Liver (tissue), 9 donors: ENCODE measurements around the gene MLXIP. TPM values are rescaled to one million over a fixed set of nuclear protein-coding genes. Genes with fewer than 3 reads are reported as not detected.

Source experiments
- DNase-seq: peaks from one replicate; pipeline ENCODE4 v3.0.0-alpha.2; 2017; ENCODE audit warnings: low spot score
- H3K27ac ChIP-seq, 2 donors: one replicate each; pipeline ENCODE4 v1.7.0; 2013; ENCODE audit warnings: inconsistent platforms in 2 of 2, low read length in 2 of 2, control low read depth in 1 of 2, low read depth in 1 of 2, mild to moderate bottlenecking in 1 of 2
- H3K27me3 ChIP-seq, 4 donors: one replicate each; pipeline versions ENCODE4 v1.6.1 to v1.7.0; 2013; ENCODE audit warnings: low read length in 3 of 4, inconsistent platforms in 1 of 4, mild to moderate bottlenecking in 1 of 4, moderate library complexity in 1 of 4; ENCODE audit not compliant: control insufficient read depth in 4 of 4, insufficient read depth in 4 of 4
- H3K36me3 ChIP-seq, 4 donors: one replicate each; pipeline versions ENCODE4 v1.6.1 to v1.7.0; 2013; ENCODE audit warnings: low read length in 3 of 4, mild to moderate bottlenecking in 3 of 4, low read depth in 1 of 4, moderate library complexity in 1 of 4; ENCODE audit not compliant: control insufficient read depth in 4 of 4, insufficient read depth in 3 of 4
- H3K4me1 ChIP-seq, 4 donors: one replicate each; pipeline versions ENCODE4 v1.6.1 to v1.7.0; 2013; ENCODE audit warnings: low read length in 3 of 4, mild to moderate bottlenecking in 3 of 4, moderate library complexity in 1 of 4; ENCODE audit not compliant: control insufficient read depth in 4 of 4, insufficient read depth in 4 of 4
- H3K4me3 ChIP-seq, 3 donors: one replicate each; pipeline versions ENCODE4 v1.6.1 to v1.7.0; 2013; ENCODE audit warnings: low read length in 3 of 3, control low read depth in 1 of 3, low read depth in 1 of 3, mild to moderate bottlenecking in 1 of 3
- H3K9ac ChIP-seq, 2 donors: one replicate each; pipeline ENCODE4 v1.7.0; 2013; ENCODE audit warnings: low read length in 2 of 2, mild to moderate bottlenecking in 2 of 2, moderate library complexity in 2 of 2, control low read depth in 1 of 2, low read depth in 1 of 2
- H3K9me3 ChIP-seq, 4 donors: one replicate each; pipeline versions ENCODE4 v1.6.1 to v1.7.0; 2013; ENCODE audit warnings: low read length in 3 of 4; ENCODE audit not compliant: control insufficient read depth in 4 of 4
- FOXA1 ChIP-seq: IDR thresholded peaks from 2 replicates; pipeline ENCODE4 v1.6.1; 2016; ENCODE audit warnings: antibody characterized with exemption
- GABPA ChIP-seq, 2 donors: IDR thresholded peaks in 1 of 2; conservative IDR thresholded peaks in 1 of 2; 2 replicates each; pipeline ENCODE4 v1.6.1; 2016; ENCODE audit warnings: antibody characterized with exemption in 2 of 2, mild to moderate bottlenecking in 1 of 2, moderate library complexity in 1 of 2
- HNF4A ChIP-seq, 2 donors: conservative IDR thresholded peaks; 2 replicates each; pipeline ENCODE4 v1.6.1; 2016; ENCODE audit warnings: antibody characterized with exemption in 2 of 2, mild to moderate bottlenecking in 2 of 2
- NR2F2 ChIP-seq: IDR thresholded peaks from 2 replicates; pipeline ENCODE4 v1.6.1; 2016; ENCODE audit warnings: antibody characterized with exemption
- RAD21 ChIP-seq, 2 donors: IDR thresholded peaks; 2 replicates each; pipeline ENCODE4 v1.6.1; 2016; ENCODE audit warnings: antibody characterized with exemption in 2 of 2, mild to moderate bottlenecking in 2 of 2
- WGBS: extraction: QIAGEN DNeasy Blood & Tissue Kit; methylation state at CpG from one replicate; pipeline ENCODE4 v1.1.7; 2013; 5-methylcytosine and 5-hydroxymethylcytosine counted together
- polyA plus RNA-seq, 2 donors: library from polyadenylated mRNA; stranded (reverse) in 1 of 2; unstranded in 1 of 2; fragments of 200-250 nt in 1 of 2; fragments of >200 nt in 1 of 2; fragmentation: Nextera tagmentation in 1 of 2; extraction: Ambion mirVana in 1 of 2; gene quantifications; one replicate each; pipeline versions ENCODE4 v1.2.1 to v1.2.3, GENCODE V29; 2013 to 2015
- total RNA-seq, 2 donors: library from RNA; depleted of rRNA; stranded (reverse); fragments of >200 nt; gene quantifications; one replicate each; pipeline ENCODE4 v1.2.3, GENCODE V29; 2014
- TF ChIP-seq, protein P1 (sequence below): fragments of 150-350 bp; IDR thresholded peaks from 2 replicates; pipeline ENCODE4 v1.5.1; 2017; ENCODE audit warnings: improper control_type of control experiment, low read depth, low read length; ENCODE audit not compliant: missing input control
- TF ChIP-seq, protein P2 (sequence below): IDR thresholded peaks from 2 replicates; pipeline ENCODE4 v1.6.1; 2016; ENCODE audit warnings: antibody characterized with exemption
- TF ChIP-seq, protein P3 (sequence below): IDR thresholded peaks from 2 replicates; pipeline ENCODE4 v1.6.1; 2016; ENCODE audit warnings: antibody characterized with exemption
- TF ChIP-seq, protein P4 (sequence below): IDR thresholded peaks from 2 replicates; pipeline ENCODE4 v1.6.1; 2016; ENCODE audit warnings: antibody characterized with exemption, mild to moderate bottlenecking
- donor health status: healthy.
- donor health status: healthy.
- donor health status: healthy.
- donor health status: healthy.
- donor health status: healthy.

MLXIP gene
- total and polyA plus RNA-seq, 4 donors = 10.6 to 19.5 (median 11.0) TPM

DNA sequence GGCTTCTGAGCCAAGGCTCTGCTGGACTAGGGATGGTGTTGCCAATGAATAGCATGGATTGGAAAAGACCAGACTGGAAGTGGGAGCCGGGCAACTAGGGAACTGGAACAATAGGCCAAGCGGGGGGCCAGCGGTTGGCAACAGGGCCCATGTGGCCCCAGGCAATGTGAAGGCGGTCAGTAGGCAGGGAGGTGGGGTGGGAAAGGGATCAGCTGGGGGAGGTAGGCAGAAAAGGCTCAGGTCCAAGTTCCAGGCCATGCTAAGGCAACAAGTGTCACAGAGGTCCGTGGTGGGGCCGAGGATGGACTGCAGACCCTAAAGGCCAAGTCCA lies 14.9 kb upstream of the MLXIP start:
- Histone ChIP-seq H3K4me1 (peaks cover 14 to 27% (median 24%) of the 10 kb centered on the region in 4 donors), H3K9me3 (no peaks in the 10 kb centered on the region)
- 78% methylated on average over 6 of the region's 6 CpGs for WGBS

DNA sequence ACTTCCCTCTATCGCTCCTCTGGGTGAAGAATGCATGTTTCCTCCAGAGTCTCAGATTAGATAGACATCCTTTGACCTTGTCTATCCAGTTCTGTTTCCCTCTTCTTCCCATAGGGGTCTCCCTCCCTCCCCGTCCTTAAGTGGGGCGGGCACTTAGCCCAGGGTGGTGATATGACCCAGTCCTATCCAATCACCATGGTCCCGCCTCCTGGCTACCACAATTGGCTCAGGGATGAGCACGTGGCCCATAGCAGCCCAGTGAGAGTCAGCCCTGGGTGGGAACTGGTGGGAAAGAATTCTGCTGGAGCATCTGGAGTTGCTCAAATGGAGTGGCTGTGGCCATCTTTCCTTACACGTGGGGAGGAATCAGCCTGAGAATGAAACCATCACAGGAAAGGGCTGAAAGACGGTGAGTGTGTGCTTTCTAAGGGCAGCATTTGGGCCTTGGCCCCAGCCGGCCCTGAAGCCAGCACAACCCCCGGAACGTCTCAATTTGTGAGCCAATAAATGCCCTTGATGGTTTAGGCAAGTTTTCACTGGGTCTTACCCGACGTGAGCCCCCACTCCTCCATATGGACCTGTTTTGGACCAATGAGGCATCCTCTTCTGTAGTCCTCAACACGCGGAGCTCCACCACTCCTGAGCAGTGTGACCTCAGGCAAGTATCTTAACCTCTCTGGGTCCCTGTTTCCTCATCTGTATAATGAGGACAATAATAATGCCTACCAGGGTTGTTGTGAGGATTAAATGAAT lies 14.4 kb upstream of the MLXIP start:
- Histone ChIP-seq H3K36me3 (peaks cover 0 to 3% (median 0%) of the 10 kb centered on the region in 4 donors), H3K27ac (peak overlapping the region; percentile 89 to 91), H3K4me3 (no peak overlapping the region), H3K27me3 (no peaks in the 10 kb centered on the region), H3K4me1 (peaks cover 14 to 27% (median 24%) of the 10 kb centered on the region in 4 donors), H3K9ac (no peak overlapping the region), H3K9me3 (no peaks in the 10 kb centered on the region)
- peak; percentile 78 for DNase-seq
- WGBS = 73% methylated on average over 14 of the region's 14 CpGs
- TF ChIP-seq HNF4A (conservative IDR thresholded peaks at IDR 0.05) (no peak), GABPA (IDR thresholded peaks at IDR 0.05 in 1 of 2, conservative IDR thresholded peaks at IDR 0.05 in 1 of 2) (no peak), NR2F2 (peak; percentile 66), RAD21 (IDR thresholded peaks at IDR 0.05) (peak in 1 of 2 donors; percentile 32)
- TF ChIP-seq, protein P1, sequence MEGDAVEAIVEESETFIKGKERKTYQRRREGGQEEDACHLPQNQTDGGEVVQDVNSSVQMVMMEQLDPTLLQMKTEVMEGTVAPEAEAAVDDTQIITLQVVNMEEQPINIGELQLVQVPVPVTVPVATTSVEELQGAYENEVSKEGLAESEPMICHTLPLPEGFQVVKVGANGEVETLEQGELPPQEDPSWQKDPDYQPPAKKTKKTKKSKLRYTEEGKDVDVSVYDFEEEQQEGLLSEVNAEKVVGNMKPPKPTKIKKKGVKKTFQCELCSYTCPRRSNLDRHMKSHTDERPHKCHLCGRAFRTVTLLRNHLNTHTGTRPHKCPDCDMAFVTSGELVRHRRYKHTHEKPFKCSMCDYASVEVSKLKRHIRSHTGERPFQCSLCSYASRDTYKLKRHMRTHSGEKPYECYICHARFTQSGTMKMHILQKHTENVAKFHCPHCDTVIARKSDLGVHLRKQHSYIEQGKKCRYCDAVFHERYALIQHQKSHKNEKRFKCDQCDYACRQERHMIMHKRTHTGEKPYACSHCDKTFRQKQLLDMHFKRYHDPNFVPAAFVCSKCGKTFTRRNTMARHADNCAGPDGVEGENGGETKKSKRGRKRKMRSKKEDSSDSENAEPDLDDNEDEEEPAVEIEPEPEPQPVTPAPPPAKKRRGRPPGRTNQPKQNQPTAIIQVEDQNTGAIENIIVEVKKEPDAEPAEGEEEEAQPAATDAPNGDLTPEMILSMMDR = peak; percentile 18
- TF ChIP-seq, protein P2, sequence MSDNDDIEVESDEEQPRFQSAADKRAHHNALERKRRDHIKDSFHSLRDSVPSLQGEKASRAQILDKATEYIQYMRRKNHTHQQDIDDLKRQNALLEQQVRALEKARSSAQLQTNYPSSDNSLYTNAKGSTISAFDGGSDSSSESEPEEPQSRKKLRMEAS = peak; percentile 6

More for the DNA sequence above, 14.9 kb upstream of the MLXIP start:
- DNase-seq = no peak
- Histone ChIP-seq H3K36me3 (peaks cover 0 to 6% (median 0%) of the 10 kb centered on the region in 4 donors), H3K4me3 (no peak overlapping the region), H3K27me3 (no peaks in the 10 kb centered on the region), H3K27ac (peak overlapping the region; percentile 89 to 91), H3K9ac (no peak overlapping the region)
- TF ChIP-seq, protein P3, sequence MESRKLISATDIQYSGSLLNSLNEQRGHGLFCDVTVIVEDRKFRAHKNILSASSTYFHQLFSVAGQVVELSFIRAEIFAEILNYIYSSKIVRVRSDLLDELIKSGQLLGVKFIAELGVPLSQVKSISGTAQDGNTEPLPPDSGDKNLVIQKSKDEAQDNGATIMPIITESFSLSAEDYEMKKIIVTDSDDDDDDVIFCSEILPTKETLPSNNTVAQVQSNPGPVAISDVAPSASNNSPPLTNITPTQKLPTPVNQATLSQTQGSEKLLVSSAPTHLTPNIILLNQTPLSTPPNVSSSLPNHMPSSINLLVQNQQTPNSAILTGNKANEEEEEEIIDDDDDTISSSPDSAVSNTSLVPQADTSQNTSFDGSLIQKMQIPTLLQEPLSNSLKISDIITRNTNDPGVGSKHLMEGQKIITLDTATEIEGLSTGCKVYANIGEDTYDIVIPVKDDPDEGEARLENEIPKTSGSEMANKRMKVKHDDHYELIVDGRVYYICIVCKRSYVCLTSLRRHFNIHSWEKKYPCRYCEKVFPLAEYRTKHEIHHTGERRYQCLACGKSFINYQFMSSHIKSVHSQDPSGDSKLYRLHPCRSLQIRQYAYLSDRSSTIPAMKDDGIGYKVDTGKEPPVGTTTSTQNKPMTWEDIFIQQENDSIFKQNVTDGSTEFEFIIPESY = no peak
- no peak for TF ChIP-seq FOXA1
- TF ChIP-seq, protein P1 = no peak
- TF ChIP-seq, protein P4, sequence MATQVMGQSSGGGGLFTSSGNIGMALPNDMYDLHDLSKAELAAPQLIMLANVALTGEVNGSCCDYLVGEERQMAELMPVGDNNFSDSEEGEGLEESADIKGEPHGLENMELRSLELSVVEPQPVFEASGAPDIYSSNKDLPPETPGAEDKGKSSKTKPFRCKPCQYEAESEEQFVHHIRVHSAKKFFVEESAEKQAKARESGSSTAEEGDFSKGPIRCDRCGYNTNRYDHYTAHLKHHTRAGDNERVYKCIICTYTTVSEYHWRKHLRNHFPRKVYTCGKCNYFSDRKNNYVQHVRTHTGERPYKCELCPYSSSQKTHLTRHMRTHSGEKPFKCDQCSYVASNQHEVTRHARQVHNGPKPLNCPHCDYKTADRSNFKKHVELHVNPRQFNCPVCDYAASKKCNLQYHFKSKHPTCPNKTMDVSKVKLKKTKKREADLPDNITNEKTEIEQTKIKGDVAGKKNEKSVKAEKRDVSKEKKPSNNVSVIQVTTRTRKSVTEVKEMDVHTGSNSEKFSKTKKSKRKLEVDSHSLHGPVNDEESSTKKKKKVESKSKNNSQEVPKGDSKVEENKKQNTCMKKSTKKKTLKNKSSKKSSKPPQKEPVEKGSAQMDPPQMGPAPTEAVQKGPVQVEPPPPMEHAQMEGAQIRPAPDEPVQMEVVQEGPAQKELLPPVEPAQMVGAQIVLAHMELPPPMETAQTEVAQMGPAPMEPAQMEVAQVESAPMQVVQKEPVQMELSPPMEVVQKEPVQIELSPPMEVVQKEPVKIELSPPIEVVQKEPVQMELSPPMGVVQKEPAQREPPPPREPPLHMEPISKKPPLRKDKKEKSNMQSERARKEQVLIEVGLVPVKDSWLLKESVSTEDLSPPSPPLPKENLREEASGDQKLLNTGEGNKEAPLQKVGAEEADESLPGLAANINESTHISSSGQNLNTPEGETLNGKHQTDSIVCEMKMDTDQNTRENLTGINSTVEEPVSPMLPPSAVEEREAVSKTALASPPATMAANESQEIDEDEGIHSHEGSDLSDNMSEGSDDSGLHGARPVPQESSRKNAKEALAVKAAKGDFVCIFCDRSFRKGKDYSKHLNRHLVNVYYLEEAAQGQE = no peak
- no peak for TF ChIP-seq NR2F2
